Hepatocyte (in vitro differentiated cells): ENCODE results near the gene G3BP1. TPM values are rescaled to one million over a fixed set of nuclear protein-coding genes. Genes with fewer than 3 reads are reported as not detected.

Experiments used
- DNase-seq: peaks from one replicate; pipeline ENCODE4 v3.0.0-alpha.2; 2016; ENCODE audit warnings: low spot score
- H2AFZ ChIP-seq: fragments of 200-600 bp; sonication (generic); 2 replicates; pipeline ENCODE4 v1.6.0; 2016; ENCODE audit warnings: antibody characterized with exemption, mild to moderate bottlenecking
- H3K27ac ChIP-seq: fragments of 200-600 bp; sonication (generic); 2 replicates; pipeline ENCODE4 v1.5.1; 2016; ENCODE audit warnings: mild to moderate bottlenecking
- H3K27me3 ChIP-seq: fragments of 200-600 bp; sonication (generic); 2 replicates; pipeline ENCODE4 v1.6.1; 2016
- H3K36me3 ChIP-seq: fragments of 200-600 bp; sonication (generic); replicated peaks from 2 replicates; pipeline ENCODE4 v1.5.1; 2016; ENCODE audit warnings: low read depth; ENCODE audit not compliant: insufficient read depth
- H3K4me1 ChIP-seq: fragments of 200-600 bp; sonication (generic); 2 replicates; pipeline ENCODE4 v1.5.1; 2016; ENCODE audit warnings: mild to moderate bottlenecking, moderate library complexity; ENCODE audit not compliant: insufficient read depth
- H3K4me2 ChIP-seq: fragments of 200-600 bp; sonication (generic); 2 replicates; pipeline ENCODE4 v1.6.0; 2016
- H3K4me3 ChIP-seq: fragments of 200-600 bp; sonication (generic); 2 replicates; pipeline ENCODE4 v1.5.1; 2016; ENCODE audit warnings: mild to moderate bottlenecking
- H3K79me2 ChIP-seq: fragments of 200-600 bp; sonication (generic); 2 replicates; pipeline ENCODE4 v1.6.0; 2017; ENCODE audit warnings: mild to moderate bottlenecking
- H3K9me2 ChIP-seq: fragments of 200-600 bp; sonication (generic); replicated peaks from 2 replicates; pipeline ENCODE4 v1.6.0; 2017; ENCODE audit warnings: mild to moderate bottlenecking; ENCODE audit not compliant: insufficient read depth
- H3K9me3 ChIP-seq: fragments of 200-600 bp; sonication (generic); 2 replicates; pipeline ENCODE4 v1.5.1; 2016; ENCODE audit warnings: low read depth, mild to moderate bottlenecking
- H4K20me1 ChIP-seq: fragments of 200-600 bp; sonication (generic); 2 replicates; pipeline ENCODE4 v1.6.0; 2016; ENCODE audit warnings: mild to moderate bottlenecking; ENCODE audit not compliant: insufficient read depth, poor library complexity, severe bottlenecking
- CTCF ChIP-seq: fragments of 200-600 bp; sonication (generic); IDR thresholded peaks from 2 replicates; pipeline ENCODE4 v1.5.1; 2016; ENCODE audit warnings: antibody characterized with exemption, mild to moderate bottlenecking; ENCODE audit not compliant: poor library complexity
- EZH2 ChIP-seq: fragments of 200-600 bp; sonication (generic); IDR thresholded peaks from 2 replicates; pipeline ENCODE4 v1.6.1; 2016; ENCODE audit warnings: antibody characterized with exemption, mild to moderate bottlenecking, borderline replicate concordance
- EZH2phosphoT487 ChIP-seq: fragments of 200-600 bp; sonication (generic); IDR thresholded peaks from one replicate; pipeline ENCODE4 v1.6.1; 2018; ENCODE audit warnings: antibody characterized with exemption, mild to moderate bottlenecking, low read depth, moderate library complexity; ENCODE audit not compliant: unreplicated experiment, severe bottlenecking
- WGBS: methylation state at CpG from one replicate; pipeline ENCODE4 v1.1.6; 2016; ENCODE audit warnings: low lambda C conversion rate; ENCODE audit errors: missing lambda C conversion rate; 5-methylcytosine and 5-hydroxymethylcytosine counted together
- polyA plus RNA-seq: library from polyadenylated mRNA; unstranded; fragments of >200 nt; fragmentation: Nextera tagmentation; extraction: Ambion mirVana; gene quantifications from 2 replicates; pipeline ENCODE4 v1.2.1, GENCODE V29; 2016
- total RNA-seq: library from RNA; depleted of rRNA; stranded (reverse); fragments of >200 nt; gene quantifications from 2 replicates; pipeline ENCODE4 v1.2.3, GENCODE V29; 2014

The G3BP1 gene
- total and polyA plus RNA-seq, 2 experiments from 2014 or later, result 123 to 151 TPM

GRCh38 chr5:151730381-151730780 lies 41.4 kb upstream of the G3BP1 start:
- no peak for DNase-seq
- H3K9me2 ChIP-seq, result no peaks in the 10 kb centered on the region
- TF ChIP-seq EZH2phosphoT487 (no peak), CTCF (no peak), EZH2 (no peak)
- 97% methylated on average over 7 of the region's 7 CpGs for WGBS
- no peaks in the 10 kb centered on the region for H3K9me3 ChIP-seq
- H3K27me3 ChIP-seq, result no peaks in the 10 kb centered on the region
- no peaks in the 10 kb centered on the region for H3K36me3 ChIP-seq
- no peak overlapping the region for H3K27ac ChIP-seq
- no peaks in the 10 kb centered on the region for H4K20me1 ChIP-seq
- H3K4me1 ChIP-seq, result no peaks in the 10 kb centered on the region
- H3K4me2 ChIP-seq, result no peak overlapping the region
- no peaks in the 10 kb centered on the region for H3K79me2 ChIP-seq
- no peak overlapping the region for H3K4me3 ChIP-seq
- H2AFZ ChIP-seq, result no peak overlapping the region

- H3K27ac ChIP-seq, result peak overlapping the region; percentile 40
- H3K36me3 ChIP-seq, result no peaks in the 10 kb centered on the region
- no peaks in the 10 kb centered on the region for H3K9me3 ChIP-seq
- H2AFZ ChIP-seq, result no peak overlapping the region
- DNase-seq, result no peak
- no peak for TF ChIP-seq CTCF
- no peak for TF ChIP-seq EZH2phosphoT487
- no peak for TF ChIP-seq EZH2
- no peaks in the 10 kb centered on the region for H3K9me2 ChIP-seq
- H3K4me2 ChIP-seq, result no peak overlapping the region
- H3K27me3 ChIP-seq, result no peaks in the 10 kb centered on the region
- H3K4me3 ChIP-seq, result no peak overlapping the region
- no peaks in the 10 kb centered on the region for H3K79me2 ChIP-seq
- no peaks in the 10 kb centered on the region for H4K20me1 ChIP-seq
- H3K4me1 ChIP-seq, result peaks cover 6% of the 10 kb centered on the region
- 96% methylated on average over 9 of the region's 9 CpGs for WGBS
Observed at GRCh38 chr5:151733358-151734063, 38.2 kb upstream of the G3BP1 start.

GRCh38 chr5:151734064-151734408 lies 37.7 kb upstream of the G3BP1 start:
- H3K79me2 ChIP-seq, result no peaks in the 10 kb centered on the region
- H3K27ac ChIP-seq, result peak overlapping the region; percentile 13
- no peak overlapping the region for H3K4me3 ChIP-seq
- no peaks in the 10 kb centered on the region for H3K27me3 ChIP-seq
- no peak overlapping the region for H3K4me2 ChIP-seq
- peaks cover 10% of the 10 kb centered on the region for H3K4me1 ChIP-seq
- no peaks in the 10 kb centered on the region for H3K36me3 ChIP-seq
- no peaks in the 10 kb centered on the region for H3K9me2 ChIP-seq
- TF ChIP-seq EZH2phosphoT487 (no peak), EZH2 (no peak), CTCF (no peak)
- DNase-seq, result no peak
- H3K9me3 ChIP-seq, result no peaks in the 10 kb centered on the region
- no peak overlapping the region for H2AFZ ChIP-seq
- no peaks in the 10 kb centered on the region for H4K20me1 ChIP-seq
- WGBS, result 94% methylated on average over 3 of the region's 3 CpGs
